Mucosa of rectum (tissue), 2 donors: ENCODE results near the gene PAX8.

Experiments used
- H3K27ac ChIP-seq, 2 donors: one replicate each; pipeline ENCODE4 v1.7.0; 2013; ENCODE audit warnings: inconsistent platforms in 2 of 2, low read depth in 2 of 2, low read length in 2 of 2
- H3K27me3 ChIP-seq, 2 donors: one replicate each; pipeline ENCODE4 v1.7.0; 2013; ENCODE audit warnings: low read length in 2 of 2; ENCODE audit not compliant: control insufficient read depth in 2 of 2, insufficient read depth in 2 of 2
- H3K36me3 ChIP-seq, 2 donors: one replicate each; pipeline ENCODE4 v1.7.0; 2013; ENCODE audit warnings: low read length in 2 of 2; ENCODE audit not compliant: control insufficient read depth in 2 of 2, insufficient read depth in 2 of 2
- H3K4me1 ChIP-seq, 2 donors: one replicate each; pipeline ENCODE4 v1.7.0; 2013; ENCODE audit warnings: low read length in 2 of 2, mild to moderate bottlenecking in 1 of 2; ENCODE audit not compliant: control insufficient read depth in 2 of 2, insufficient read depth in 2 of 2
- H3K4me3 ChIP-seq, 2 donors: one replicate each; pipeline ENCODE4 v1.7.0; 2013; ENCODE audit warnings: low read length in 2 of 2
- H3K9ac ChIP-seq, 2 donors: one replicate each; pipeline ENCODE4 v1.7.0; 2013; ENCODE audit warnings: low read length in 2 of 2, low read depth in 1 of 2, mild to moderate bottlenecking in 1 of 2
- H3K9me3 ChIP-seq, 2 donors: one replicate each; pipeline ENCODE4 v1.7.0; 2013; ENCODE audit warnings: low read length in 2 of 2; ENCODE audit not compliant: control insufficient read depth in 2 of 2
- donor health status: healthy.
- donor health status: Normal muscosa, but diverticular disease.

Gene PAX8

DNA sequence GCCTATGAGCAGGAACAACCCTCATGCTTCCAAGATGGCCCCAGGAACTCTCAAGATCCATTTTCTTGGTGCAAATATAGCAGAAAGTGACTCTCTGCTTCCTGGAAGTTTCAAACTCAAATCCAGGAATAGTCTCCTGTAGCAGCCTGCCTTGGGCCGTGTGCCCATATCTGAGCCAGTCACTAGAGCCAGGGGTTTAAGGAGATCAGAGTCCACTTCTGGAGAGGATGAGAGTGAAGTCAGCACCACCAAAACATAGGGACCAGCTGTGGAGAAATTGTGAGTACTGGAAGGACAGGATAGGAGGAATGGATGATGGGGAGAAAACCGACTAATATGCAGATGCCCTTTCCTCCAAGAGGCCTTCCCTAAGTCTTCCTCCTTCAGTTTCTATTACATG lies 71.7 kb downstream of the PAX8 start:
- Histone ChIP-seq H3K4me1 (peaks cover 17 to 26% of the 10 kb centered on the region in 2 donors), H3K27me3 (no peaks in the 10 kb centered on the region), H3K9me3 (no peaks in the 10 kb centered on the region), H3K27ac (no peak overlapping the region), H3K9ac (no peak overlapping the region), H3K36me3 (peaks cover 0 to 12% of the 10 kb centered on the region in 2 donors), H3K4me3 (no peak overlapping the region)

DNA sequence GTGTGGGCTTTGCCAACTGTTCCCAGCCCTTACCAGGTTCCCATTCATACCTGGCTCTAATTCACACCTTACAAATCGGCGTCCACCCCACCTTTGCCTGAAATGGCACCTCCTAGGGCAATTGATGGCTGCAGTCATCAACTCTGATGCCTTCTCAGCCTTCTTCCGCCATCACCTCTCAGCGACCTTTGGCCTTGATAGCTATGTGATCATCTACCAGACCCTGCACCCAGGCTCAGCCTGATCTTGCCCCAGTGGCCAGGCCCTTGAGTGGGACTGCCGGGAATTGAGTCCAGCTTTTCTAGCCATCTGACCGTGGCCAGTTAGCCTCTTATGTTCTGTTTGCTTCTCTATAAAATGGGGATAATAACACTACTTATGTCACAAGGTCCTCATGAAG lies 72.5 kb downstream of the PAX8 start:
- Histone ChIP-seq H3K4me1 (peaks cover 12 to 19% of the 10 kb centered on the region in 2 donors), H3K9ac (no peak overlapping the region), H3K27ac (no peak overlapping the region), H3K27me3 (no peaks in the 10 kb centered on the region), H3K4me3 (no peak overlapping the region), H3K9me3 (no peaks in the 10 kb centered on the region), H3K36me3 (peaks cover 2 to 19% of the 10 kb centered on the region in 2 donors)

DNA sequence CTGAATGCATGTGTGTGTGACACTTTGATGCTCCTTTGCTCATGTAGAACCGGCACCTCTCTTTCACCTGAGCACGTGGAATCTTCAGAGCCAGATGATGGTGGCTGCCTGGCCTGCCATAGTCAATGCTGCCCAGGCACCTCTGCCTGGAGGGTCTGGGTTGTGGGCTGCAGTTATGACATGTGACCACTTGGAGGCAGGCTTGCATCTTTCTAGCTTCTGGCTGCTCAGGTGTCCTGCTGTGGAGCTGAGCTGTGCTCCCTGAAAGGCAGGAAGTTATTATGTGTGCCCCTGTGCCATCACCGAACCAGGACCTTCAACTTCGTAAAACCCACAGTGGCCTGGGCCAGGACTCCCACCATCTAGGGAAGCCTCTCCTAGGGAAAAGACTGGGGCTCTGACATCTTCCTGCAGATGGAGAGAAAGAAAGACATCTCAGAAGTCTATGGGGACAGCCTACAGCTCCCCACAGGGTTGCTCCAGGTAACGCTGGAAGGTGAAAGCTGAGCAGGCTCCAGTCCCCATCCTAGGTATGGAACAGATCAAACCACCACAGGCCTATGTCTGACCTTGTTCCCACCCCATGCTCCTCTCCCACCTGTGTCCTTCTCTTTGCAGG lies 74.7 kb downstream of the PAX8 start:
- Histone ChIP-seq H3K9ac (no peak overlapping the region), H3K4me3 (no peak overlapping the region), H3K27ac (no peak overlapping the region), H3K4me1 (peaks cover 16% of the 10 kb centered on the region in 2 donors), H3K27me3 (no peaks in the 10 kb centered on the region), H3K9me3 (no peaks in the 10 kb centered on the region), H3K36me3 (peaks cover 13 to 31% of the 10 kb centered on the region in 2 donors)

DNA sequence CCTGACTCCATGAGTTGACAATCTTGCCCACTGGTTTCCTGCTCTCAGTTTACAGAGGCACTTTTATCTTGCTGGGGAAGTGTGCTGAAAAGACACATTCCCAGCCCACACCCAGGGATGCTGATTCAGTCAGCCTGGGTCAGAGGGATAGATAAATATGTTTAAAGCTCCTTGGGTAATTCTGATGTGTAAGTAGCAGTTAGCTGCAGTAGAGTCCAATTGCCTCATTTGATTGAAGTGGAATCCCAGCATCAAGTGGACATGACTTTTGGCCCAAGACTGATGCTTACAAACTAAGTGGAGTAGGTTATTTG lies 75.5 kb downstream of the PAX8 start:
- no peaks in the 10 kb centered on the region for H3K9me3 ChIP-seq
- peaks cover 13 to 31% of the 10 kb centered on the region in 2 donors for H3K36me3 ChIP-seq
- H3K4me1 ChIP-seq = peaks cover 19 to 20% of the 10 kb centered on the region in 2 donors

DNA sequence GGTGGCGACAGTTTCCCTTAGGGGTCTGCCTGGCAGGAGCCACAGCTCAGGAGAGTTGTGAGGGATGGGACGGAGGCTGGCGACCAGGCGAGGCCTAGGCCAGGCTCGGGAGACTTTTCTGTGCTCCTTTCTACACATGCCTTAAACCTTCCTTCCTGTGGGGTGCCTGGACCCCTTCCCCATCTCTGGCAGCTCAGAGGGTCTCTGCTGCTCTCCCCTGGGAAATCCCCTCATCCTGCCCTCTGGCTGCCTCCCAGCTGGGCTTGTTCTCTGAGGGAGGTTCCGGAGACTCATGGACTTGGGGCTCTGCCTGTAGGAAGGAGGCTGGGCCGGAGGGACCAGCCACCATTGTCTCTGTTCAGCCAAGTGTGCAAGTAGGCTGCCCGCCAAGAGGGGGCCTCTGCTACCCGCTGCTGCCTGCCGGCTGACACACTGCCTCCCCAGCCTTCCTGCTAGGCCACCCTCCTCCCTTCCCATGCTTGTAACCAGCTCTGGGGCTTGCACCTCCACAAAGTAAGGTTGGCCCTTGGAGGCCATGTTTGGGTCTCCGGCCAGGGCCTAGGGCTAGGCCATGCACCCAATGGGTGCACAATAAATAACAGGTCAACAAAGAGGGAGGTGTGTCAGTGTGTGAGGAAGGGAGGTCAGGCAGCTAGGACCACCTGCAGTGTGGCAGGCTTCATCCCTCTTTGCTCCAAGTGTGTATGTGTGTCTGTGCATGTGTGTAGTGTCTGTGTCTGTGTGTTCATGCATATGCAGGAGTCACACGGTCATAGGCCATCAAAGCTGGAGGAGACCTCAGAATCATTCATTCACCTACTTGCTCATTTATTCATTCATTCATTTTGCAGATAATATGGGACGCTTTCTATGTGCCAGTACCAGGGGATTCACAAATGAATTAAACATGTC lies 76.2 kb downstream of the PAX8 start:
- H3K4me1 ChIP-seq = peaks cover 20 to 23% of the 10 kb centered on the region in 2 donors
- H3K9ac ChIP-seq = no peak overlapping the region
- peaks cover 13 to 35% of the 10 kb centered on the region in 2 donors for H3K36me3 ChIP-seq
- H3K4me3 ChIP-seq = no peak overlapping the region
- H3K27ac ChIP-seq = no peak overlapping the region
- H3K9me3 ChIP-seq = no peaks in the 10 kb centered on the region
- no peaks in the 10 kb centered on the region for H3K27me3 ChIP-seq

More for the DNA sequence above, 75.5 kb downstream of the PAX8 start:
- Histone ChIP-seq H3K27me3 (no peaks in the 10 kb centered on the region), H3K9ac (no peak overlapping the region), H3K4me3 (no peak overlapping the region), H3K27ac (no peak overlapping the region)

DNA sequence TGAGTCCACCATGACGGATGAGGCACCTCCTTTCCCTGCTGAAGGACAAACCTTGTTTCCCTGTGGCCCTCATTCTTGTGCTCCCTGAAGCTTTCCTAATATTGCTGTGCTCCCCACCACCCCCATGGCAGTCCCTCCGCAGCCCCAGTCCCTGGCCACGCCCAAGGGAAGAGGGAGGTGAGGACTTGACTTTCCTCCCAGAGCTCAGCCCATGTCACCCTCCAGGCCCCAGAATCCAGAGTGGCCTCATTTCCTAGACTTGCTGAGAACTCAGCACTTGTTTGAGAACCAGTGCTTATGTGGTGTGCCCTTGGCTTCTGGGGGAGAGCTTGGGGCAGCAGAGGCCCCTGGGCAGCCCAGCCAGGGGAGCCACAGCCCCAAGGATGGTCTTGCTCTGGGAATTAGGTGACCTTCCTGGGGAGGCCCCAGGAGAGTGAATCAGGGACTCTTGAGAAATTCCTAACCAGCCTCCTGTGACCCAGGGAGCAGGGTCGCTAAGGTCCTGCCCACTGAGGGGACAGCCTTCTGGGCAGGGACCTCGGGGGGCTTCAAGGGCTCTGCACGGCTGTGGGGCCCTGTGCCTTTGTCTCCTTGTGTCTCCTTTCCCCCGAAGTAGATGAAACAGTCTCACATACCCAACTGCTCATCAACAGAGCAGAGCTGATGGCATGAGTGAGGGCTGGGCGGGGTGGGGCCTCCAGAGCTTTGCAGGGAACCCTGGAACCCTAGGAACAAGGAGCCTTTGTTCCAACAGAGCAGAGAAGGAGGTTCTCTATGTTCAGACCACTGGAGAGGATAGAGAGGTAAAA lies 77.0 kb downstream of the PAX8 start:
- H3K9ac ChIP-seq = no peak overlapping the region

DNA sequence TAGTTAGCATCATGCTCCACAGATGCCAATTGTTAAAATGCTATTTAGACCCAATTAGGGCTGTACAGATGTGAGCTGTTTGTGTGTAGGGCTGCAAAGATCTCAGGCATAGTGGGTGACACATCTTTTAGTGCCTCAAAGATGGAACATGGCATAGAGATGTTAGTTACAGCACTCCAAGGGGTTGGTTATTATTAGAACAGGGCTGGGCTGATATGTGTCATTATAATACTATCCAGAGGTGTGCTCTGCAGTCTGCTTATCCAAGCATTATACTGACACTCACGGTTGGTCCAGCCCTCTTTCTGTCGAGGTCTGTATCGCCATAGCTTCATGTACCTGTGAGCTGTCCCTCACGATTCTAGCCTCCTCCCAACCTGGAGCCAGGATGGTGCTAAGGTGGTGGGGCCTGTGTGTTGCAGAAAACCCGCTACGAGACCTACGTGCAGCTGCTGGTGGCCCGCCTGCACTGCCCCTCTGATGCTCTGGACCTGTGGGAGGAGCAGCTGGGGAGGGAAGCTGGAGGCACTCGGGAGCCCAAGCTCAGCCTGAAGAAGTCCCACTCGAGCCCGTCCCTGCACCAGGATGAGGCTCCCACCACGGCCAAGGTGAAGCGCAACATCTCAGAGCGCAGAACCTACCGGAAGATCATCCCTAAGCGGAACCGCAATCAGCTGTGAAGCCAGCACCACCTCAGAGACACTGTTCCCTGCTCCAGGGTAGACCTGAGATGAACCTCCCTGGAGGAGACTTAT lies 77.8 kb downstream of the PAX8 start:
- Histone ChIP-seq H3K9ac (no peak overlapping the region), H3K27ac (no peak overlapping the region), H3K27me3 (no peaks in the 10 kb centered on the region), H3K4me1 (peaks cover 15% of the 10 kb centered on the region in 2 donors), H3K9me3 (no peaks in the 10 kb centered on the region), H3K4me3 (no peak overlapping the region), H3K36me3 (peaks cover 17 to 47% of the 10 kb centered on the region in 2 donors)

More for the DNA sequence above, 77.0 kb downstream of the PAX8 start:
- Histone ChIP-seq H3K9me3 (no peaks in the 10 kb centered on the region), H3K4me3 (no peak overlapping the region), H3K27ac (no peak overlapping the region), H3K4me1 (peaks cover 20 to 23% of the 10 kb centered on the region in 2 donors), H3K36me3 (peaks cover 13 to 42% of the 10 kb centered on the region in 2 donors), H3K27me3 (no peaks in the 10 kb centered on the region)

DNA sequence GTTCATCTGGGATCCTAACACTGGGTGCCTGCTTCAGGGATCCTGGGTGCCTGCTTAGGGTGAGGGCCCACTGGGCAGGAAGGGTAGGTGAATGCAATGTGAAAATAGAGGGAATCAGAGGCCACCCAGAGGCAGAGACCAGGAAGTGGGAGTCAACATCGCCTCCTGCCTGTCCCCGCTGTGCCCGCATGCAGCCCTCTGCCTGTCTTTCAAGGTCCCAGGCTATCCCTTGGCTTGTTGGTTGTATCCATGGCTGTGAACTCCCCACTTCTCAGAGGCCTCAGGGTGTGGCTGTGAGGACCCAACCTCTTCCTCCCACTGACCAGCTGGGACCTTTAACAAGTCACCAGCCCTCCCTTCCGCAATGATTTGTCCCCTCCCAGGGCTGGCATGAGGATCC lies 78.5 kb downstream of the PAX8 start:
- no peak overlapping the region for H3K27ac ChIP-seq
- H3K9ac ChIP-seq = no peak overlapping the region
- H3K4me1 ChIP-seq = peaks cover 13% of the 10 kb centered on the region in 2 donors
- no peaks in the 10 kb centered on the region for H3K27me3 ChIP-seq
- H3K4me3 ChIP-seq = no peak overlapping the region
- peaks cover 21 to 53% of the 10 kb centered on the region in 2 donors for H3K36me3 ChIP-seq
- H3K9me3 ChIP-seq = no peaks in the 10 kb centered on the region

DNA sequence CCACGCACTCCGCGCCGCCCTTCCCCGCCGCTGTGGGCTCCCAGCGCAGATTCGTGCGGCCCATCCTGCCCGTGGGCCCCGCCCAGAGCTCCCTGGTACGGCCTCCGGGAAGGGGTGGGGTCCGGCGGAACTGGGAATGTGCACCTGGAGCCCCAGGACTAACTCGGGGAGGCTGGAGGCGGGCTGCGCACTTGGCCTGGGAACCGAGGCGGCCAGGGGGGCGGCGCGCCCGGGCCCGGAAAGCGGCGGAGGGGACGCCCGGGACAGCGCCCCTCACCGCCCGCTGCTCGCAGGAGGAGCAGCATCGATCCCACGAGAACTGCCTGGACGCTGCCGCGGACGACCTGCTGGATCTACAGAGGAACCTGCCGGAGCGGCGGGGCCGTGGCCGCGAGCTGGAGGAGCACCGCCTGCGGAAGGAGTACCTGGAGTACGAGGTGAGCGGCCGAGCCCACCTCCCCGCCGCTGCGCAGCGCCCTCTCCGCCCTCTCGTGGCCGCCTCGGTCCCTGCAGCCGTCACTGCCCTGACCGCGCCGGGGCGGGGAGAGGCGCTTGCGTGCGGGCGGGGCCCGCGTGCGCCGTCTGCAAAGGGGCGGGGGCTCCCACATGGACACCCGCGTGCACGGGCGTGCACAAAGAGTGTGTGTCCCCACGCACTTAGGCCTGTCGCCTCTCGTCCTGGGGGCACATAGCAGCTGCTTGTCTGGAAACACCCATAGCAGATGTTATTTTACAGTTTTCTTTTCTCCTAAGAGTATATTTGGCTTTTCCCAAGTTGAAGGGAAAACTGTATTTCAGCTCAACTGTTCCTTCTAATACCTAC lies 79.7 kb downstream of the PAX8 start:
- Histone ChIP-seq H3K36me3 (peaks cover 28 to 61% of the 10 kb centered on the region in 2 donors), H3K4me3 (peak overlapping the region; percentile 75 to 86), H3K27me3 (no peaks in the 10 kb centered on the region), H3K9me3 (no peaks in the 10 kb centered on the region), H3K27ac (peak overlapping the region; percentile 93 to 96), H3K4me1 (peaks cover 8 to 13% of the 10 kb centered on the region in 2 donors), H3K9ac (peak overlapping the region; percentile 72 to 95)
